ENCODE data around the gene OAS2.

Gene OAS2

GRCh38 chr12:112977139-112977538, 1.2 kb upstream of the OAS2 start:
- DNase-seq: no peak
- Histone ChIP-seq H3K4me3 (no peak overlapping the region), H3K27ac (peak overlapping the region in 1 of 2 donors; percentile 66), H3K27me3 (no peaks in the 10 kb centered on the region), H3K4me1 (peaks cover 0 to 21% (median 5%) of the 10 kb centered on the region in 4 donors), H3K9me3 (peaks cover 0 to 2% (median 0%) of the 10 kb centered on the region in 3 donors), H3K36me3 (no peaks in the 10 kb centered on the region)
- TF ChIP-seq, protein P1, sequence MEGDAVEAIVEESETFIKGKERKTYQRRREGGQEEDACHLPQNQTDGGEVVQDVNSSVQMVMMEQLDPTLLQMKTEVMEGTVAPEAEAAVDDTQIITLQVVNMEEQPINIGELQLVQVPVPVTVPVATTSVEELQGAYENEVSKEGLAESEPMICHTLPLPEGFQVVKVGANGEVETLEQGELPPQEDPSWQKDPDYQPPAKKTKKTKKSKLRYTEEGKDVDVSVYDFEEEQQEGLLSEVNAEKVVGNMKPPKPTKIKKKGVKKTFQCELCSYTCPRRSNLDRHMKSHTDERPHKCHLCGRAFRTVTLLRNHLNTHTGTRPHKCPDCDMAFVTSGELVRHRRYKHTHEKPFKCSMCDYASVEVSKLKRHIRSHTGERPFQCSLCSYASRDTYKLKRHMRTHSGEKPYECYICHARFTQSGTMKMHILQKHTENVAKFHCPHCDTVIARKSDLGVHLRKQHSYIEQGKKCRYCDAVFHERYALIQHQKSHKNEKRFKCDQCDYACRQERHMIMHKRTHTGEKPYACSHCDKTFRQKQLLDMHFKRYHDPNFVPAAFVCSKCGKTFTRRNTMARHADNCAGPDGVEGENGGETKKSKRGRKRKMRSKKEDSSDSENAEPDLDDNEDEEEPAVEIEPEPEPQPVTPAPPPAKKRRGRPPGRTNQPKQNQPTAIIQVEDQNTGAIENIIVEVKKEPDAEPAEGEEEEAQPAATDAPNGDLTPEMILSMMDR (IDR thresholded peaks at IDR 0.05): no peak
- intact Hi-C loops (cut with DNase I; ENCODE audit: low total_unique reads): no loop called here

DNA sequence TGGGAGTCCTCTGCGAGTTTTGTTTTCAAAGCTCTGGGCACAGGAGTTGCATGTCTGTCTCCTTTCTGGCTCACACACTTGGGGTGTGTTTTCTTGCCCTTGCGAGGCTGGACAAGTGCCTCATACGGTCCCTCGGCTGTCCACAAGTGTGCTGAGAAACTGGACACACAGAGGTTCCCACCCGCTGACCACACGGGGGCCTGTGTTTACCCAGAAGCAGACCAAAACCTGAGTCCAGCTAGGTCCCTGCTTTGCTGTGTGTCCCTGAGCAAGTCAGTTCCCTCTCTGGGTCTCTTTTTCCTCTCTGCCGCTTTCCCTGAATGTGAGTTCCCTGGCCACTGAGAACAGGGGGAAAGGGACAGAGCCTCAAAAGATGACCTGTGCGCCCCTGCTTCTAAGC, 678 bp upstream of the OAS2 start:
- Histone ChIP-seq H3K4me3 (peak overlapping the region; percentile 44 to 45), H3K4me1 (peaks cover 0 to 21% (median 5%) of the 10 kb centered on the region in 4 donors), H3K27me3 (no peaks in the 10 kb centered on the region), H3K9me3 (peaks cover 0 to 7% (median 0%) of the 10 kb centered on the region in 3 donors), H3K36me3 (no peaks in the 10 kb centered on the region), H3K27ac (peak overlapping the region; percentile 29 to 66)
- DNase-seq: no peak
- intact Hi-C loops (cut with DNase I; ENCODE audit: low total_unique reads): no loop called here
- TF ChIP-seq, protein P1 (IDR thresholded peaks at IDR 0.05): no peak

GRCh38 chr12:112979041-112979680, 842 bp downstream of the OAS2 start:
- TF ChIP-seq, protein P1 (IDR thresholded peaks at IDR 0.05): no peak
- Histone ChIP-seq H3K27ac (peak overlapping the region; percentile 29 to 66), H3K27me3 (no peaks in the 10 kb centered on the region), H3K4me1 (peaks cover 0 to 13% (median 5%) of the 10 kb centered on the region in 4 donors), H3K9me3 (peaks cover 0 to 7% (median 0%) of the 10 kb centered on the region in 3 donors), H3K36me3 (no peaks in the 10 kb centered on the region), H3K4me3 (peak overlapping the region; percentile 44 to 45)
- intact Hi-C loops (cut with DNase I; ENCODE audit: low total_unique reads): no loop called here
- peak in 1 of 2 donors; percentile 35 for DNase-seq

GRCh38 chr12:112980491-112981158, 2.3 kb downstream of the OAS2 start:
- DNase-seq: no peak
- no peak overlapping the region for H3K4me3 ChIP-seq
- no peak overlapping the region for H3K27ac ChIP-seq
- peaks cover 0 to 13% (median 5%) of the 10 kb centered on the region in 4 donors for H3K4me1 ChIP-seq
- TF ChIP-seq, protein P1 (IDR thresholded peaks at IDR 0.05): no peak
- peaks cover 0 to 7% (median 0%) of the 10 kb centered on the region in 3 donors for H3K9me3 ChIP-seq
- intact Hi-C loops (cut with DNase I; ENCODE audit: low total_unique reads): no loop called here
- H3K27me3 ChIP-seq: no peaks in the 10 kb centered on the region
- no peaks in the 10 kb centered on the region for H3K36me3 ChIP-seq

DNA sequence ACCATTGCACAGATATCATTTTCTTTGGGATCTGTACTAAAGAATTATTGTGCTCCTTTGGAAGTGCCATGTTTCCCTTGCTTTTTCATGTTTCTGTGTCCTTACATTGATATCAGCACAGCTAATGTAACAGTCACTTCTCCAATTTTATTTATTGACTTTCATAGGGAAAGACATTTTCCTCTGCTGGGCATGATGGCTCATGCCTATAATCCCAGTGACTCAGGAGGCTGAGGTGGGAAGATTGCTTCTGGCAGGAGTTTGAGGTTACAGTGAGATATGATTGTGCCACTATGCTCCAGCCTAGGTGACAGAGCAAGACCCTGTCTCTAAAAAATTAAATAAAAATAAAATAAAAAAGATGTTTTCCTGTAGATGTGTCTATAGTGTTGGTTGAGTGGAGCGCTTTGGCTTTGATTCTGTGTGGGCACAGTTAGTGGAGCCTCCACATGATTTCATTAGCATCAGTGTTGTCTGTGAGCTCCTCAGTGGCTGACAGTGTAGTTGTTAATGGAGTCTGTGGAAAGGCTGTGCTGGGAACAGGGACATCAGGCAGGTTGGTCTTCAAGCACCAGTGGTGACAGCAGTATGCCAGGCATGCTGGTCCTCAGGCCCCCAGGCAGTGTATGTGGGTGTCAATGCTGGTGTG, 7.4 kb downstream of the OAS2 start:
- Histone ChIP-seq H3K4me1 (no peaks in the 10 kb centered on the region), H3K9me3 (peaks cover 0 to 7% (median 0%) of the 10 kb centered on the region in 3 donors), H3K27ac (no peak overlapping the region), H3K4me3 (no peak overlapping the region), H3K36me3 (peaks cover 0 to 7% (median 6%) of the 10 kb centered on the region in 3 donors), H3K27me3 (no peaks in the 10 kb centered on the region)
- TF ChIP-seq, protein P1 (IDR thresholded peaks at IDR 0.05): no peak
- intact Hi-C loops (cut with DNase I; ENCODE audit: low total_unique reads): no loop called here
- DNase-seq: peak in 1 of 2 donors; percentile 25
